MCF 10A (cell line): Measurements from ENCODE around the gene DQX1. TPM values are rescaled to one million over a fixed set of nuclear protein-coding genes. Genes with fewer than 3 reads are reported as not detected.

Experiments used
- BruUV-seq: library from RNA; stranded (reverse); fragments of 400-500 nt; replicated peaks from 2 replicates; lab custom pipeline; 2021; lab: Mats Ljungman, UMichigan
- CTCF ChIA-PET: fragments of 300-600 bp; sonication (Branson Sonifier 250); formaldehyde crosslinking; extraction: SDS; loops from one replicate; lab custom pipeline; 2021; ENCODE audit warnings: antibody characterized with exemption, inconsistent platforms; lab: Yijun Ruan, JAX
- POLR2A ChIA-PET: fragments of 300-600, 350-650 bp; sonication (Branson Sonifier 250); formaldehyde crosslinking; extraction: SDS; loops from one replicate; lab custom pipeline; 2020; ENCODE audit warnings: antibody characterized with exemption, inconsistent platforms; lab: Yijun Ruan, JAX
- DNase-seq: peaks from one replicate; pipeline ENCODE4 v3.0.0-alpha.2; 2018; ENCODE audit not compliant: unreplicated experiment
- H3K27ac Mint-ChIP-seq: one replicate; pipeline ENCODE4 v1.8.0; 2022; ENCODE audit warnings: mild to moderate bottlenecking, low read depth, mixed read lengths; ENCODE audit not compliant: unreplicated experiment
- H3K27me3 Mint-ChIP-seq: one replicate; pipeline ENCODE4 v1.8.0; 2022; ENCODE audit warnings: mixed read lengths; ENCODE audit not compliant: insufficient read depth, unreplicated experiment
- H3K36me3 Mint-ChIP-seq: one replicate; pipeline ENCODE4 v1.8.0; 2022; ENCODE audit warnings: mild to moderate bottlenecking, moderate library complexity, mixed read lengths; ENCODE audit not compliant: insufficient read depth, unreplicated experiment
- H3K4me1 Mint-ChIP-seq: one replicate; pipeline ENCODE4 v1.8.0; 2022; ENCODE audit warnings: mixed read lengths; ENCODE audit not compliant: insufficient read depth, unreplicated experiment
- H3K4me3 Mint-ChIP-seq: one replicate; pipeline ENCODE4 v1.8.0; 2022; ENCODE audit warnings: mild to moderate bottlenecking, moderate library complexity, mixed read lengths; ENCODE audit not compliant: unreplicated experiment
- H3K9me3 Mint-ChIP-seq: one replicate; pipeline ENCODE4 v1.8.0; 2022; ENCODE audit warnings: mixed read lengths; ENCODE audit not compliant: unreplicated experiment
- intact Hi-C: fragments of 100-400 bp; cut with micrococcal nuclease; formaldehyde crosslinking; loops from 2 replicates; pipeline ENCODE4 v1.14.1; 2022
- total RNA-seq: library from RNA; stranded (reverse); gene quantifications from 2 replicates; pipeline ENCODE4 v1.2.3, GENCODE V29; 2022
- TF ChIP-seq, protein P1 (sequence below): fragments of 200-600 bp; IDR thresholded peaks from one replicate; pipeline ENCODE4 v1.8.0; 2022; ENCODE audit warnings: antibody characterized with exemption, mild to moderate bottlenecking; ENCODE audit not compliant: unreplicated experiment

Gene DQX1
- total RNA-seq, 1 experiment from 2014 or later, result 4.3 TPM

- no peak for DNase-seq
- H3K4me3 Mint-ChIP-seq, result no peak within 1 kb of the TSS
These were observed 11.4 kb downstream of the DQX1 start, which contains the start of gene TLX2 for GRCh38 chr2:74514368-74515270. TLX2 (plus strand) TSS chr2:74514450; CDS start chr2:74514807, 357 bp downstream.

GRCh38 chr2:74513605-74514367 is 12.2 kb downstream of the DQX1 start:
- no TSS peak for BruUV-seq
- intact Hi-C loops, result no loop called here
- ChIA-PET CTCF (no interaction called here), POLR2A (interaction anchor here (0.7 kb wide), 1 partner anchor 13 kb away, joined by 3 read pairs; the partner anchor contains the start of gene DQX1)
- Mint-ChIP-seq H3K9me3 (no peaks in the 10 kb centered on the region), H3K4me3 (no peak overlapping the region), H3K27me3 (peaks cover 4% of the 10 kb centered on the region), H3K27ac (no peak overlapping the region), H3K4me1 (peaks cover under 1% of the 10 kb centered on the region), H3K36me3 (no peaks in the 10 kb centered on the region)
- DNase-seq, result no peak
- TF ChIP-seq, protein P1, sequence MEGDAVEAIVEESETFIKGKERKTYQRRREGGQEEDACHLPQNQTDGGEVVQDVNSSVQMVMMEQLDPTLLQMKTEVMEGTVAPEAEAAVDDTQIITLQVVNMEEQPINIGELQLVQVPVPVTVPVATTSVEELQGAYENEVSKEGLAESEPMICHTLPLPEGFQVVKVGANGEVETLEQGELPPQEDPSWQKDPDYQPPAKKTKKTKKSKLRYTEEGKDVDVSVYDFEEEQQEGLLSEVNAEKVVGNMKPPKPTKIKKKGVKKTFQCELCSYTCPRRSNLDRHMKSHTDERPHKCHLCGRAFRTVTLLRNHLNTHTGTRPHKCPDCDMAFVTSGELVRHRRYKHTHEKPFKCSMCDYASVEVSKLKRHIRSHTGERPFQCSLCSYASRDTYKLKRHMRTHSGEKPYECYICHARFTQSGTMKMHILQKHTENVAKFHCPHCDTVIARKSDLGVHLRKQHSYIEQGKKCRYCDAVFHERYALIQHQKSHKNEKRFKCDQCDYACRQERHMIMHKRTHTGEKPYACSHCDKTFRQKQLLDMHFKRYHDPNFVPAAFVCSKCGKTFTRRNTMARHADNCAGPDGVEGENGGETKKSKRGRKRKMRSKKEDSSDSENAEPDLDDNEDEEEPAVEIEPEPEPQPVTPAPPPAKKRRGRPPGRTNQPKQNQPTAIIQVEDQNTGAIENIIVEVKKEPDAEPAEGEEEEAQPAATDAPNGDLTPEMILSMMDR, result no peak

More at GRCh38 chr2:74514368-74515270, 11.4 kb downstream of the DQX1 start, which contains the start of gene TLX2:
- no peaks in the 10 kb centered on the region for H3K4me1 Mint-ChIP-seq
- intact Hi-C loops, result no loop called here
- POLR2A ChIA-PET, result no interaction called here
- H3K36me3 Mint-ChIP-seq, result no peaks in the 10 kb centered on the region
- CTCF ChIA-PET, result interaction anchor here (0.5 kb wide), 1 partner anchor 166 kb away, joined by 3 read pairs; no protein-coding TSS in a partner anchor
- TF ChIP-seq, protein P1, result no peak
- no peaks in the 10 kb centered on the region for H3K9me3 Mint-ChIP-seq
- peaks cover 11% of the 10 kb centered on the region for H3K27me3 Mint-ChIP-seq
- no TSS peak for BruUV-seq
- no peak within 1 kb of the TSS for H3K27ac Mint-ChIP-seq

DNA sequence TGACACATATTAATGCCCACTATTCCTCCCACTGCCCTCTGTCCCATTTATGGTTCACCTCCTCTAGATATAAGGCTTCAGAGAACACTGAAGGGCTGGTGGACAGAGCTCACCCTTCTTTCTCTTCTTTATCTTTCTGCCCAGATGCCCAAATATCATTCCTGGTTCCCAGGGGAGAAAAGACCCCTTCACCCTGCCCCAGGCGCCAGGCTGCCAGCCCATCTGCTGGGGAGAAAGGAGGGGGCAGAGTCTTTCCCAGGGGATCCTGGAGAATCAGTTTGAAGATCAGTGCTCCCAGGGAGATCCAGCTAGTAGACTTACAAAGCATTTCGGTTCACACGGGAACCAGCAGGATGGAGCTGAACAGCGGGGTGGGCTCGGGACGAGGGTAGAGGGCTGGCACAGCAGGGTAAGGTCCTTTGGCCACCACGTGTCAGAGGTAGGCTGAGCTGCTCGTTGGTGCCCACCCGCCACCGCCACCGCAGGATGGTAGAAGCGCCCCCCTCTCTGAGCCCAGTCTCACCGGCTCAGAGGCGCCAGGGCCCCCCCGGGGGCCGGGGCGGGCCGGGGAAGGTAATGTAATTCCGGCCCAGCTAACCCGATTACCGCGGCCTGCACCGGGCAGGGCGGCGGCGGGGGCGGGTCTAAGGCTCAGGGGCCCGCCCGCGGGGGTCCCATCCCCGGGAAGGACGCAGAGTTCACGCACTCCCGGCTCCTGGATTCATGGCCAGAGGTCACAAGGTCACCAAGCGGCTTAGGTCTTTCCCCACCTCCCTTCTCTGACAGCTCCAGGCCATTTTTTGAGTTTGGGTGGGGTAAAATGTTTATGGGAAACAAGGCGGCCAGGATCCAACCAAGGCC is 13.1 kb downstream of the DQX1 start:
- H3K4me3 Mint-ChIP-seq, result no peak overlapping the region
- no peaks in the 10 kb centered on the region for H3K9me3 Mint-ChIP-seq
- peaks cover 8% of the 10 kb centered on the region for H3K4me1 Mint-ChIP-seq
- no peaks in the 10 kb centered on the region for H3K27me3 Mint-ChIP-seq
- no peaks in the 10 kb centered on the region for H3K36me3 Mint-ChIP-seq
- no peak for DNase-seq
- no TSS peak for BruUV-seq
- intact Hi-C loops, result no loop called here
- H3K27ac Mint-ChIP-seq, result no peak overlapping the region
- TF ChIP-seq, protein P1, result no peak
- ChIA-PET CTCF (interaction anchor here (0.8 kb wide), 1 partner anchor 40 kb away, joined by 3 read pairs; the partner anchor contains the start of gene MRPL53), POLR2A (interaction anchor here (0.7 to 1.2 kb wide), 4 partner anchors 10 to 17 kb away, joined by 3 to 4 read pairs (median 4); partner anchors contain the start of genes AUP1, DQX1 and HTRA2)
